ENCODE measurements around the gene SLC33A1.
"Not testable (repeated sequence)": the region's sequence is repeated elsewhere in the genome, so short reads cannot be mapped to it uniquely, and the experiment has no call there.

The SLC33A1 gene

GRCh38 chr3:155859859-155860258, 5.6 kb upstream of the SLC33A1 start:
- peak; percentile 24 for TF ChIP-seq CTCF (conservative IDR thresholded peaks at IDR 0.05; ENCODE audit: low read depth, low read length)
- no peak overlapping the region for H3K4me3 ChIP-seq (ENCODE audit: low read length)
- no peak for DNase-seq (ENCODE audit: low read depth)

GRCh38 chr3:155853214-155854140, 750 bp downstream of the SLC33A1 start:
- H3K4me3 ChIP-seq (ENCODE audit: low read length), result peak overlapping the region; percentile 94
- peak; percentile 16 for TF ChIP-seq CTCF (conservative IDR thresholded peaks at IDR 0.05; ENCODE audit: low read depth, low read length)
- no peak for DNase-seq (ENCODE audit: low read depth)

- DNase-seq (ENCODE audit: low read depth), result no peak
- peak overlapping the region; percentile 94 for H3K4me3 ChIP-seq (ENCODE audit: low read length)
- no peak for TF ChIP-seq CTCF (conservative IDR thresholded peaks at IDR 0.05; ENCODE audit: low read depth, low read length)
These were observed 1.9 kb downstream of the SLC33A1 start for GRCh38 chr3:155852341-155852740.

- not testable (repeated sequence) for H3K4me3 ChIP-seq (ENCODE audit: low read length); DNase-seq (ENCODE audit: low read depth)
These were observed 4.8 kb downstream of the SLC33A1 start for GRCh38 chr3:155849404-155849803.

GRCh38 chr3:155847993-155848392, 6.2 kb downstream of the SLC33A1 start:
- TF ChIP-seq CTCF (conservative IDR thresholded peaks at IDR 0.05; ENCODE audit: low read depth, low read length), result no peak
- H3K4me3 ChIP-seq (ENCODE audit: low read length), result no peak overlapping the region
- no peak for DNase-seq (ENCODE audit: low read depth)

GRCh38 chr3:155846119-155846518, 8.1 kb downstream of the SLC33A1 start:
- no peak overlapping the region for H3K4me3 ChIP-seq (ENCODE audit: low read length)
- TF ChIP-seq CTCF (conservative IDR thresholded peaks at IDR 0.05; ENCODE audit: low read depth, low read length), result no peak
- DNase-seq (ENCODE audit: low read depth), result no peak

GRCh38 chr3:155843569-155843968, 10.7 kb downstream of the SLC33A1 start:
- no peak for TF ChIP-seq CTCF (conservative IDR thresholded peaks at IDR 0.05; ENCODE audit: low read depth, low read length)
- no peak overlapping the region for H3K4me3 ChIP-seq (ENCODE audit: low read length)
- no peak for DNase-seq (ENCODE audit: low read depth)
